Measurements from ENCODE around the gene KIF23.
"Not testable (repeated sequence)": the region's sequence is repeated elsewhere in the genome, so short reads cannot be mapped to it uniquely, and the experiment has no call there.

Gene KIF23

GRCh38 chr15:69439623-69440022, 25.5 kb downstream of the KIF23 start:
- no peak for DNase-seq

GRCh38 chr15:69443032-69443611, 29.0 kb downstream of the KIF23 start:
- no peak for DNase-seq

GRCh38 chr15:69444686-69445085, 30.5 kb downstream of the KIF23 start:
- DNase-seq, result no peak

GRCh38 chr15:69446953-69447352, 32.8 kb downstream of the KIF23 start:
- no peak for DNase-seq

- DNase-seq, result not testable (repeated sequence)
These were observed 36.1 kb downstream of the KIF23 start for GRCh38 chr15:69450221-69450620.

GRCh38 chr15:69450968-69451695, 37.0 kb downstream of the KIF23 start:
- no peak for DNase-seq

GRCh38 chr15:69451951-69452691, 38.0 kb downstream of the KIF23 start:
- no peak for DNase-seq

GRCh38 chr15:69452692-69453521, 38.8 kb downstream of the KIF23 start, which contains the start of gene RPLP1:
Gene RPLP1, plus strand, starts transcription at chr15:69452818. Its CDS starts 131 bp downstream, at chr15:69452949.
- peak; percentile 61 for DNase-seq

- no peak for DNase-seq
These were observed 40.8 kb downstream of the KIF23 start for GRCh38 chr15:69454953-69455352.

- no peak for DNase-seq
These were observed 42.3 kb downstream of the KIF23 start for GRCh38 chr15:69456208-69457166.

- DNase-seq, result no peak
These were observed 43.4 kb downstream of the KIF23 start for GRCh38 chr15:69457304-69458280.

- DNase-seq, result no peak
These were observed 44.9 kb downstream of the KIF23 start for GRCh38 chr15:69459066-69459465.

GRCh38 chr15:69460481-69460880, 46.3 kb downstream of the KIF23 start:
- DNase-seq, result no peak

GRCh38 chr15:69462030-69462492, 47.9 kb downstream of the KIF23 start:
- DNase-seq, result no peak

GRCh38 chr15:69462493-69463181, 48.5 kb downstream of the KIF23 start:
- DNase-seq, result peak; percentile 82

GRCh38 chr15:69463182-69463756, 49.1 kb downstream of the KIF23 start:
- DNase-seq, result no peak

GRCh38 chr15:69465253-69465652, 51.1 kb downstream of the KIF23 start:
- DNase-seq, result no peak

GRCh38 chr15:69466733-69467132, 52.6 kb downstream of the KIF23 start:
- no peak for DNase-seq

GRCh38 chr15:69467636-69468035, 53.5 kb downstream of the KIF23 start:
- no peak for DNase-seq
